ENCODE results near the gene CDH13.

DNA sequence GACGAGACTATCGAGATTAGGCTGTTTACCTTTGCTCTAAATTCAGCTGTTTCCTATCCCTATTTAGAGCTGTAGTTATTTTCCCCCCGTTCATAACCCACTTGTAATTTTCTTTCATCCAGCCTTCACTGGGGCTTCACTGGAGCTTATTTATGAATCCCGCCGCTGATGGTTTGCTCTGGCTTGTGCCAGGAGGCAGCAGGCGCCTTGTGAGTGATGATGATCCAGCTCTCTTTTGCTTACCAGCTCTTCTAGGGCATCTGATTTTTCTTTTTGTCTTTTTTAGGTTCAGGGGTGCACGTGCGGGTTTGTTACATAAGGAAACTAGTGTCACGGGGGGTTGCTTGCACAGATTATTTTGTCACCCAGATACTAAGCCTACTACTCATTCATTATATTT lies 37.4 kb upstream of the CDH13 start:
- no peak for TF ChIP-seq NRF1 (conservative IDR thresholded peaks at IDR 0.05; ENCODE audit: low read depth, low read length)
- TF ChIP-seq, protein P1, sequence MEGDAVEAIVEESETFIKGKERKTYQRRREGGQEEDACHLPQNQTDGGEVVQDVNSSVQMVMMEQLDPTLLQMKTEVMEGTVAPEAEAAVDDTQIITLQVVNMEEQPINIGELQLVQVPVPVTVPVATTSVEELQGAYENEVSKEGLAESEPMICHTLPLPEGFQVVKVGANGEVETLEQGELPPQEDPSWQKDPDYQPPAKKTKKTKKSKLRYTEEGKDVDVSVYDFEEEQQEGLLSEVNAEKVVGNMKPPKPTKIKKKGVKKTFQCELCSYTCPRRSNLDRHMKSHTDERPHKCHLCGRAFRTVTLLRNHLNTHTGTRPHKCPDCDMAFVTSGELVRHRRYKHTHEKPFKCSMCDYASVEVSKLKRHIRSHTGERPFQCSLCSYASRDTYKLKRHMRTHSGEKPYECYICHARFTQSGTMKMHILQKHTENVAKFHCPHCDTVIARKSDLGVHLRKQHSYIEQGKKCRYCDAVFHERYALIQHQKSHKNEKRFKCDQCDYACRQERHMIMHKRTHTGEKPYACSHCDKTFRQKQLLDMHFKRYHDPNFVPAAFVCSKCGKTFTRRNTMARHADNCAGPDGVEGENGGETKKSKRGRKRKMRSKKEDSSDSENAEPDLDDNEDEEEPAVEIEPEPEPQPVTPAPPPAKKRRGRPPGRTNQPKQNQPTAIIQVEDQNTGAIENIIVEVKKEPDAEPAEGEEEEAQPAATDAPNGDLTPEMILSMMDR (IDR thresholded peaks at IDR 0.05 in 2 of 3, conservative IDR thresholded peaks at IDR 0.05 in 1 of 3; ENCODE audit: control insufficient read depth in 2 of 3, extremely low read depth in 1 of 3, insufficient read depth in 1 of 3, low read depth in 3 of 3, low read length in 3 of 3) = no peak
- TF ChIP-seq STAT1 (conservative IDR thresholded peaks at IDR 0.05) = no peak
